Stimulated activated CD8-positive, alpha-beta memory T cell treated with anti-CD3 and anti-CD28 coated beads, Interleukin-4, amount 100 ng/mL, for 48 hours (primary cell): ENCODE results near the gene EHBP1.

Source experiments
- DNase-seq: peaks from one replicate; pipeline ENCODE4 v3.0.0-alpha.2; 2020

The EHBP1 gene

GRCh38 chr2:62785810-62786597 is 80.5 kb downstream of the EHBP1 start:
- DNase-seq: no peak

GRCh38 chr2:62787386-62787785 is 81.9 kb downstream of the EHBP1 start:
- DNase-seq: no peak

GRCh38 chr2:62789518-62789917 is 84.0 kb downstream of the EHBP1 start:
- DNase-seq: no peak

- no peak for DNase-seq
These were observed 84.4 kb downstream of the EHBP1 start for GRCh38 chr2:62789918-62790317.

- no peak for DNase-seq
These were observed 86.9 kb downstream of the EHBP1 start for GRCh38 chr2:62792408-62792807.

GRCh38 chr2:62793213-62793612 is 87.7 kb downstream of the EHBP1 start:
- DNase-seq: no peak

GRCh38 chr2:62794791-62795190 is 89.3 kb downstream of the EHBP1 start:
- no peak for DNase-seq

GRCh38 chr2:62795341-62795740 is 89.8 kb downstream of the EHBP1 start:
- DNase-seq: no peak

- no peak for DNase-seq
These were observed 91.6 kb downstream of the EHBP1 start for GRCh38 chr2:62797107-62797506.

- DNase-seq: no peak
These were observed 95.1 kb downstream of the EHBP1 start for GRCh38 chr2:62800618-62801017.

GRCh38 chr2:62801110-62801509 is 95.6 kb downstream of the EHBP1 start:
- DNase-seq: no peak

- no peak for DNase-seq
These were observed 96.5 kb downstream of the EHBP1 start for GRCh38 chr2:62801814-62802523.

GRCh38 chr2:62803961-62804360 is 98.4 kb downstream of the EHBP1 start:
- no peak for DNase-seq

GRCh38 chr2:62806231-62806630 is 100.7 kb downstream of the EHBP1 start:
- no peak for DNase-seq

GRCh38 chr2:62808554-62808953 is 103.0 kb downstream of the EHBP1 start:
- DNase-seq: no peak

GRCh38 chr2:62811086-62811485 is 105.6 kb downstream of the EHBP1 start:
- DNase-seq: no peak

- DNase-seq: no peak
These were observed 106.5 kb downstream of the EHBP1 start for GRCh38 chr2:62811972-62812371.

GRCh38 chr2:62812921-62813825 is 107.7 kb downstream of the EHBP1 start:
- no peak for DNase-seq

- DNase-seq: no peak
These were observed 108.6 kb downstream of the EHBP1 start for GRCh38 chr2:62814123-62814522.

- no peak for DNase-seq
These were observed 111.8 kb downstream of the EHBP1 start for GRCh38 chr2:62817348-62817747.

GRCh38 chr2:62817995-62818713 is 112.6 kb downstream of the EHBP1 start:
- no peak for DNase-seq

GRCh38 chr2:62822549-62822948 is 117.0 kb downstream of the EHBP1 start:
- no peak for DNase-seq

GRCh38 chr2:62824388-62824787 is 118.9 kb downstream of the EHBP1 start:
- DNase-seq: no peak
